Nephron (organoid): ENCODE measurements around the gene GALNT16.

Source experiments
- H3K27ac Mint-ChIP-seq, 3 experiments: 2 replicates each; pipeline ENCODE4 v1.8.0; 2020; ENCODE audit warnings: mixed read lengths in 3 of 3, mild to moderate bottlenecking in 2 of 3, moderate library complexity in 1 of 3
- H3K27me3 Mint-ChIP-seq: 2 replicates; pipeline ENCODE4 v1.8.0; 2021; ENCODE audit warnings: low read depth, mild to moderate bottlenecking, moderate library complexity, mixed read lengths
- H3K36me3 Mint-ChIP-seq: 2 replicates; pipeline ENCODE4 v1.8.0; 2020; ENCODE audit warnings: low read depth, mixed read lengths
- H3K4me1 Mint-ChIP-seq: 2 replicates; pipeline ENCODE4 v1.8.0; 2020; ENCODE audit warnings: mixed read lengths
- H3K4me3 Mint-ChIP-seq, 3 experiments: 2 replicates each; pipeline ENCODE4 v1.8.0; 2020; ENCODE audit warnings: mild to moderate bottlenecking in 3 of 3, mixed read lengths in 3 of 3, moderate library complexity in 2 of 3
- H3K9me3 Mint-ChIP-seq: 2 replicates; pipeline ENCODE4 v1.8.0; 2020; ENCODE audit warnings: mixed read lengths
- TF ChIP-seq, protein P1 (sequence below), 3 experiments: fragments of 200-600 bp; sonication (generic); IDR thresholded peaks; one replicate each; pipeline ENCODE4 v1.5.0; 2021; ENCODE audit warnings: antibody characterized with exemption in 3 of 3; ENCODE audit not compliant: unreplicated experiment in 3 of 3

Gene GALNT16

DNA sequence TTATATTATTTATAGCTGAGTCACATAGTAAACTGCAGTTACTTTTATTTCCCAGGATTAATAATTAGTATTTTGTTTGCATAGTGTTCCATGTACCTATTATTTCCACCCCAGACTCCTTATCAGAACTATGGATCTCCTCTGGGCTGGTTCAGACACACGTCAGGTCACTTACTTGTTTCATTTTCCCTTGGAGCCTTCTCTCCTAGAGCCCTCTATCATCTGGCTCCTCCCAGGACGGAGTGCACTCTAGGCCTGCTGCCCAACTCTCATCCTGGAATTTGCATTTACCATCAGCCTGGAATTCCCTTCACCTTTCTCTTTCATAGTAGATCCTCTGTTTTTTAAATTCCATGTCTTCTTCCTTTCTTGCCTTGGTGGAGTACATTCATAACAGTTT lies 28.5 kb upstream of the GALNT16 start:
- Mint-ChIP-seq H3K36me3 (peaks cover 47% of the 10 kb centered on the region), H3K27me3 (no peaks in the 10 kb centered on the region), H3K27ac (no peak overlapping the region), H3K4me1 (no peaks in the 10 kb centered on the region), H3K4me3 (no peak overlapping the region), H3K9me3 (no peaks in the 10 kb centered on the region)
- TF ChIP-seq, protein P1, sequence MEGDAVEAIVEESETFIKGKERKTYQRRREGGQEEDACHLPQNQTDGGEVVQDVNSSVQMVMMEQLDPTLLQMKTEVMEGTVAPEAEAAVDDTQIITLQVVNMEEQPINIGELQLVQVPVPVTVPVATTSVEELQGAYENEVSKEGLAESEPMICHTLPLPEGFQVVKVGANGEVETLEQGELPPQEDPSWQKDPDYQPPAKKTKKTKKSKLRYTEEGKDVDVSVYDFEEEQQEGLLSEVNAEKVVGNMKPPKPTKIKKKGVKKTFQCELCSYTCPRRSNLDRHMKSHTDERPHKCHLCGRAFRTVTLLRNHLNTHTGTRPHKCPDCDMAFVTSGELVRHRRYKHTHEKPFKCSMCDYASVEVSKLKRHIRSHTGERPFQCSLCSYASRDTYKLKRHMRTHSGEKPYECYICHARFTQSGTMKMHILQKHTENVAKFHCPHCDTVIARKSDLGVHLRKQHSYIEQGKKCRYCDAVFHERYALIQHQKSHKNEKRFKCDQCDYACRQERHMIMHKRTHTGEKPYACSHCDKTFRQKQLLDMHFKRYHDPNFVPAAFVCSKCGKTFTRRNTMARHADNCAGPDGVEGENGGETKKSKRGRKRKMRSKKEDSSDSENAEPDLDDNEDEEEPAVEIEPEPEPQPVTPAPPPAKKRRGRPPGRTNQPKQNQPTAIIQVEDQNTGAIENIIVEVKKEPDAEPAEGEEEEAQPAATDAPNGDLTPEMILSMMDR (IDR thresholded peaks at IDR 0.05; ENCODE audit: unreplicated experiment in 3 of 3): no peak

DNA sequence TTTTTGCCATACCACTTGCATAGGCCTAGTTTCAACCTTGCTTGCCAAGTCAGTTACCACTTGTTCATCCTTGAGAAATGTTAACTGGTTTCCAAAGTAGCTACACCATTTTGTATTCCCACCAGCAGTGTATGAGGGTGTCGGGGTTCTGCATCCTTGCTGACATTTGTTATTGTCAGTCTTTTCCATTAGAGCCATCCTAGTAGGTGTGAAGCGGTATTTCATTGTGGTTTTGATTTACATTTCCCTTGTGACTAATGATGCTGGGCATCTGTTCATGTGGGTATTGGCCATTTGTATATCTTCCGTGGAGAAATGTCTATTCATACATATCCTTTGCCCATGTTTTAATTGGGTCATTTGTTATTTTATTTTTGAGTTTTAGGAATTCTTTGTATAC lies 27.6 kb upstream of the GALNT16 start:
- peaks cover 54% of the 10 kb centered on the region for H3K36me3 Mint-ChIP-seq
- TF ChIP-seq, protein P1 (IDR thresholded peaks at IDR 0.05; ENCODE audit: unreplicated experiment in 3 of 3): no peak
- H3K4me3 Mint-ChIP-seq: no peak overlapping the region
- no peak overlapping the region for H3K27ac Mint-ChIP-seq
- H3K4me1 Mint-ChIP-seq: no peaks in the 10 kb centered on the region
- H3K27me3 Mint-ChIP-seq: no peaks in the 10 kb centered on the region
- no peaks in the 10 kb centered on the region for H3K9me3 Mint-ChIP-seq

DNA sequence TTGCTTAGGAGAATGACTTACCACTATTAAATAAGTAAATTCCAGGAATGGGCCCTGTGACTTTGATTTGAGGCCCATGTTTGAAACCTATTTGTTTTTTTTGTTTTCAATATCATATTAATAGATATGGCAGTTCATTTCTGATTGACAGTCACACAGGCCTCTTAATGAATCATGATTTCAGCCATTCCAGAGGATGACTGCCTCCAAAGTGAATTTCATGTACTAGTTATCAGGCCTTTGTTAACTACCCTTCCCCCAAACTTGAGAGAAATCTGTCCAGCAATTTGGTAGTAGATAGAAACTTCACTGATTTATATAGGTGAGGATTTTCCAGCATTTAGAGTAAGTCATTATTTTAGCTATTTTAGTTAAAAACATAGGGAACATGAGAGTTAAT lies 25.9 kb upstream of the GALNT16 start:
- no peaks in the 10 kb centered on the region for H3K4me1 Mint-ChIP-seq
- peaks cover 63% of the 10 kb centered on the region for H3K36me3 Mint-ChIP-seq
- no peaks in the 10 kb centered on the region for H3K27me3 Mint-ChIP-seq
- TF ChIP-seq, protein P1 (IDR thresholded peaks at IDR 0.05; ENCODE audit: unreplicated experiment in 3 of 3): no peak
- no peaks in the 10 kb centered on the region for H3K9me3 Mint-ChIP-seq
- no peak overlapping the region for H3K27ac Mint-ChIP-seq
- no peak overlapping the region for H3K4me3 Mint-ChIP-seq

DNA sequence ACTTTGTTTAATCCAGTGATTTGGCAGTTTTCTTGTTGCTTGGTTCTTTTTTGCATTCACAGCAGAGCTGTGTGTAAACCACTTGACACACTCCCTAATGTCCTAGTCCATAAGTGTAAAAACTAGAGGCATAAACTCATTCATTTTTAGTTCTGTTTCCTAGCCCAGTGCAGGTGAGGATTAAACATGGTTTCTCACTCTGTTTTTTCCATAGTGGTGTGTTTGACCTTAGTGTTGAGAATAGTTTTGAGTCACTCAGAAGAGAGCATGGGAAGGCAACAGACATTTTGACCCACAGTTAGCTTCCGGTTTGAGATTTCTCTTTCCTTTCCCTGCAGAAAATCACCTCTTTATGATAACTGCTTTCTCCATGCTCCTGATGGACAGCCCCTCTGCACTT lies 24.2 kb upstream of the GALNT16 start:
- no peaks in the 10 kb centered on the region for H3K9me3 Mint-ChIP-seq

DNA sequence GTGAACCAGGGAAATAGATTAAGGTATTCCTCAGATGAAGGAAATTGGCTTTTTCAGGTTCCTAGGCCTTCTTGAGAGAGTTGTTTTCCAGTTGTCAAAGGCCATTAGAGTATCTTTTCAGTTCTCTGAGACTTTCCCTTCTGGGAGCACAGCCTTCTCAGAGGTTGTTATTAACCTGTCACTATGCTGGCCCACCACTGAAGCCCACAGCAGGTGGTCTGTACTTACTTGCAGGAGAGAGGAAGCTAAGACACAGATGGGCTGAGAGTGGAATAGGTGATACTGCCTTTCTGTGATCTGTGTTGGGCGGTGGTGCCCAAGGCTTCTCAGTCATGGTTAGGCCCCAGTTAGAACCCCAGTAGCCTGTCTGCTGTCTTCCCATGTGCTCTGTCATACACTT lies 22.8 kb upstream of the GALNT16 start:
- Mint-ChIP-seq H3K4me3 (no peak overlapping the region), H3K36me3 (peaks cover 50% of the 10 kb centered on the region), H3K27ac (no peak overlapping the region), H3K9me3 (no peaks in the 10 kb centered on the region), H3K4me1 (no peaks in the 10 kb centered on the region), H3K27me3 (no peaks in the 10 kb centered on the region)
- TF ChIP-seq, protein P1 (IDR thresholded peaks at IDR 0.05; ENCODE audit: unreplicated experiment in 3 of 3): no peak

More for the DNA sequence above, 24.2 kb upstream of the GALNT16 start:
- no peaks in the 10 kb centered on the region for H3K4me1 Mint-ChIP-seq
- TF ChIP-seq, protein P1 (IDR thresholded peaks at IDR 0.05; ENCODE audit: unreplicated experiment in 3 of 3): no peak
- H3K36me3 Mint-ChIP-seq: peaks cover 61% of the 10 kb centered on the region
- H3K27me3 Mint-ChIP-seq: no peaks in the 10 kb centered on the region
- H3K27ac Mint-ChIP-seq: no peak overlapping the region
- H3K4me3 Mint-ChIP-seq: no peak overlapping the region

DNA sequence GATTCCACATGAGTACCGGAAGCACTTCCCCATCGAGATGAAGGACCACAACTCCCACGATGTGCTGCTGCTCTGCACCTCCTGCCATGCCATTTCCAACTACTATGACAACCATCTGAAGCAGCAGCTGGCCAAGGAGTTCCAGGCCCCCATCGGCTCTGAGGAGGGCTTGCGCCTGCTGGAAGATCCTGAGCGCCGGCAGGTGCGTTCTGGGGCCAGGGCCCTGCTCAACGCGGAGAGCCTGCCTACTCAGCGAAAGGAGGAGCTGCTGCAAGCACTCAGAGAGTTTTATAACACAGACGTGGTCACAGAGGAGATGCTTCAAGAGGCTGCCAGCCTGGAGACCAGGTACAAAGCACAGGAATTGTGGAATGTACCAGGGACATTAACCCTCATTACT lies 22.4 kb upstream of the GALNT16 start:
- no peak overlapping the region for H3K27ac Mint-ChIP-seq
- TF ChIP-seq, protein P1 (IDR thresholded peaks at IDR 0.05; ENCODE audit: unreplicated experiment in 3 of 3): no peak
- no peaks in the 10 kb centered on the region for H3K27me3 Mint-ChIP-seq
- peaks cover 49% of the 10 kb centered on the region for H3K36me3 Mint-ChIP-seq
- peaks cover 2% of the 10 kb centered on the region for H3K4me1 Mint-ChIP-seq
- H3K9me3 Mint-ChIP-seq: no peaks in the 10 kb centered on the region
- H3K4me3 Mint-ChIP-seq: no peak overlapping the region
